A172 (cell line): Measurements from ENCODE around the gene PARPBP. TPM values are rescaled to one million over a fixed set of nuclear protein-coding genes. Genes with fewer than 3 reads are reported as not detected.

Experiments used
- total RNA-seq: library from RNA; depleted of rRNA; stranded (reverse); fragments of >200 nt; shearing (Covaris generic); gene quantifications from 2 replicates; pipeline ENCODE4 v1.2.3, GENCODE V29; 2014; rRNA removed

Gene PARPBP
- total RNA-seq, 1 experiment from 2014 or later, result 43.2 TPM

Other genes with a start within 250 kb of the PARPBP start
- gene DRAM1, start 242.6 kb upstream of the PARPBP start, total RNA-seq, result 32.6 and 37.3 TPM in 2 replicates
- 68.0 and 84.5 TPM in 2 replicates for gene WASHC3, start 58.2 kb upstream of the PARPBP start, total RNA-seq
- gene NUP37, start 69 bp upstream of the PARPBP start, total RNA-seq, result 83.7 and 113 TPM in 2 replicates
- not detected in 2 replicates for gene PMCH, start 77.7 kb downstream of the PARPBP start, total RNA-seq